Suppressor macrophage treated with lipopolysaccharide for 4 hours (primary cell): Measurements from ENCODE around the gene ELOVL2.

ENCODE experiments used
- DNase-seq: peaks from one replicate; pipeline ENCODE4 v3.0.0-alpha.2; 2020

Gene ELOVL2

DNA sequence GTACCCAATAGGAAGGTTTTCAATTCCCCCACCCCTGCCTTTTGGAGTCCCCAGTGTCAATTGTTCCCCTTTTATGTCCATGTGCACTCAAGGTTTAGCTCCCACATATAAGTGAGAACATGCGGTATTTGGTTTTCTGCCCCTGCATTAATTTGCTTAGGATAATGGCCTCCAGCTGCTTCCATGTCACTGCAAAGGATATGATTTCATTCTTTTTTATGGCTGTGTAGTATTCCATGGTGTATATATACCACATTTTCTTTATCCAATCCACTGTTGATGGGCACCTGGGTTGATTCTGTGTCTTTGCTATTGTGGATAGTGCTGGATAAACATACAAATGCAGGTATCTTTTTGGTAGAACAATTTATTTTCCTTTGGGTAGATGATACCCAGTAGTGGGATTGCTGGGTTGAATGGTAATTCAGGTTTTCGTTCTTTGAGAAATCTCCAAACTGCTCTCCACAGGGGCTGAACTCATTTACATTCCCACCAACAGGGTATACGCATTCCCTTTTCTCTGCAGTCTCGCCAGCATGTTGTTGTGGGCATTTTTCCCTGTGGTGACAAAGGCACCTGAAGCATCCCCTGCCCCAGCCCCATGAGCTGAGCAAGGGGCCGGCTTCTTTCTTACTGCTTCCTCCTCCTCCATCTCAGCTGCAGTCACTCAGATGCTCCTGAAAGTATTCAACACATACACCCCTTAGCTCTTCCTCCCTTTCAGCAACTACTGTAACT, 66.7 kb downstream of the ELOVL2 start:
- no peak for DNase-seq

DNA sequence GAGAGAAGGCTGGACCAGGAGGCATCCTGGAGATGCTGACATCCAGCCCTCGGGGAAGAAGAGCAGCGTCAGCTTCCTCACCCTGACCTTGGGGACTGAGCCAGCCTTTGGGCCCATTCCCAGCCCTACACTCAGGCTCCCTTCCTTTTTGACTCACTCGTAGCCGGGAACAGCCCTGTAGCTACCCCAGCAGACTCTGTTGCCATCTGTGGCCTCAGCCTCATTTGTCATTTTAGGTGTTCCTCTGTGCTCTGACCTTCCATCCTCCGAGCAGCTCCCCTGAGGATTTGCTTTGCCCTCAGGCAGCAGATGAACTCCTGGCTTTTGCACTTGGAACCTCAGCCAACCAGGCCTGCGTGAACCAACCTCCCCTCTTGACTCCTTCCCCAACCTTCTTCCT, 67.5 kb downstream of the ELOVL2 start:
- DNase-seq, result no peak

DNA sequence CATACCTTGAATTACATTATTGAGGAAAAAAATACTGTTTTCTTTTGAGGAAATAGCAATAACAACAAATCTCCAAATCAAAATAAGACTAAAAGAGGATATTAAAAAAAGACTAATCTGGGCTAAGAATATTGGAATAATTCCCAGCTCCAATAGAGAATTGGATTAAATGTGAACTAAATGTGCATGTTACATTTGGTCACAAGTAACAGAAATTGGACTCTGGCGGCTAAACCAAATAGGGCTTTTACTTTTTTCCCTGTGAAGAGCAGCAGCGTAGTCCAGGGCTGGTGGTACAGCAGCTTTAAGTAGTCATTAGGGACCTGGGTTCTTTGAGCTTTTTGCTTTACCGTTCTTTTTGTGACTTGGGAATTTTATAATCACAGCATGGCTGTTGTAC, 71.9 kb downstream of the ELOVL2 start:
- DNase-seq, result no peak

DNA sequence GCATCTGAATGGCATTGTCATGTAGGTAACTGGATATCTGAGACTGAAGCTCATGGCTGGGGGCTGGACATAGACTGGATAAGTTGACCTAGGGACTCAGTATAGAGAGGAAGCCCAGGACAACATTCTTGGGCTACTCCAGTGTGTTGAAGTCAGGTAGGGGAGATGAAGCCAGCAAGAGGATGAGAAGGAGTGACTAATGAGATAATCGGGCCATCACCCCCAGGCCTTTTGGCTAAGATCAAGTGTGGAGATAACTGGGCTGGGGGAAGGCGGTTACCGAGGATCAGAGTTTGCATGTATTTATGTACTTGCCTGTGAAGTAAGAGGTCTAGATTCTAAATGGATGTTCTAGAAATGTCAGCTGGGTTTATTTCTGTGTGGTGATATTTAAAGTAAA, 73.4 kb downstream of the ELOVL2 start:
- no peak for DNase-seq

DNA sequence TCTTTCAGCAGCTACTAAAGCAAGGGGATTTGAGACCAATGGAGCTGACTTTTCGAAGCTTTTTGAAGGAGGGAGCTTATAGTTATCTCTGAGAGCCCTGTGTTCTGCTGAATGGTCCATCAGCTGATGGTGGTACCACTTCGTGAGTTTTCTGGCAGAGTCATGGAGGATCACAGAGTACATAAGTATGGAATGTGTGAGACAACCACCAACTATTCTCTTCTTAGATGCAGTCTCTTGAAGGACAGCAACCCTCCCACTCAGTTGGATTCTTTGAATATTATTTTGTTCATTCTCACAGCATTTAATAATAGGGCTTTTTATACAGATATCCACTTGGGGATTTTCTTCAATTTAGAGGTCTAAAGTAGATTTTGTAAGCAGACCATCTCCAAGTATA, 75.3 kb downstream of the ELOVL2 start:
- DNase-seq, result no peak

DNA sequence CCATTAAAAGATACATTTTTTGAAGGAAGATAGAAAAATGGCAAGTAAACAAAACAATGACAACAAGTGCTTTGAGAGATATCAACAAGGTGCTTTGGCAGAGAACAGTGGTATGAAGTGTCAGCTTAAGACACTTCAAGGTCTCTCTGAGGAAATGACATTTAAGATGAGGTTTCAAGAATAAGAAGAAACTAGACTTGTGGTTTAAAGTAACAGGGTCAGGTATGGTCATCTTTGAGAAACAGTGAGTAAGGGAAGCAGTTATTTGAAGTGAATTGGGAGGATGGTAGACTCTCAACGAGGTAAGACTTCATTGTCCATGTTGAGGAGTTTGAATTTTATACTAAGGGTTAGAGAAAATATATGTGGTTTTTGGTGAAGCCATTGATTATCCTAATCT, 79.4 kb downstream of the ELOVL2 start:
- DNase-seq, result no peak

DNA sequence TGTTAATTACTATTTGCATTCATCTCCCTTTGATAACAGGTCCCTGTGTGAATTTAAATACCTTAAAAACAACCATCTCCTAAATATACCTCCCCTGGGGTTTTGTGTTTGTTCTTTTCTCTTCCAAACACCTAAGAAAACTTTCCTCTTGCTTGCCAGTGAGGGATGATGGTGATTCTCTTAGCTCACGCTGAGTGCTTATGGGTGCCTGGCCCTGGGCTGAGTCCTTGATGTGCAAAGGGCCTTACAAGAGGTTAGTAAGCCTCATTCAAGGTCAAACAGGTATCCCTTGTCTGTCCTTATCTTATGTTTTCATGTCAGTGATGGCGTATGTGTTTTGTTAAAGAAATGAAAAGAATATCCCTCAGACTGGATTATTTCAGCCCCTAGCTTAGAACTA, 81.0 kb downstream of the ELOVL2 start:
- no peak for DNase-seq

DNA sequence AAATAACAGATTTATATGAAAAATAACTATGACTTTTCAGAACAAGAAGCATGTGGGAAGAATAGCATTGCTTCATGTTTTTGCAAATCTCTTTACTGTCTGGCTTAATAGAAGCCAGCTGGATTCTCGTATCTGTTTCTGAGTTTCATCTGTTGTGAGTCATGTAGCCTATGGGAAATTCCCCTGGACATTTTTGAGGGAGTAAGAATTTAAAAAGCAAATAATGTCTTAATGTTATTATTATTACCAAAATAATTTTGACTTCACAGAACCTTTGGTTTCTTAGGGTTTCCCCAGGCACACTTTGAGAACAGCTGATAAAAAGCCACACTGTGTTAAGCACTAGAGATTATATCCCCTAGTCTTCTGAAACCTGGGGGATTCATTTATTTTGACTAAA, 81.4 kb downstream of the ELOVL2 start:
- DNase-seq, result peak; percentile 50

DNA sequence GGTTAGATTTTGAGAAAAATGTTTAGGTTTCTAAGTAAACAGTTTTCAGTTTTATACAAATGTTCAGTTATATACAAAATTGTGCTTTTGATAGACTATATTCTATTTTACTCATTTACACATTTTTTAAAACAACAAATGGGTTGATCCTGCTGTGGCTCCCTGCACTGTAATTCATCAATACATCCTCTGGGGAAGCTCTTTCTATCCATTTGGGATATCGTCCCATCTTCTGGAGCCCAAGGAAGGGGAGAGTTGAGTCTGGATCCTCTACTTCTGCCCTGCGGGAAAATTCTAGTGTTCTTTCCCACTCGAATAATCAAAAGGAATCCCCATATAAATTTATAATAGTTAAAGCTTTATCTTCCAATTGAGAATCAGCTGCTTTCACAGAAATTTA, 82.3 kb downstream of the ELOVL2 start:
- DNase-seq, result no peak

DNA sequence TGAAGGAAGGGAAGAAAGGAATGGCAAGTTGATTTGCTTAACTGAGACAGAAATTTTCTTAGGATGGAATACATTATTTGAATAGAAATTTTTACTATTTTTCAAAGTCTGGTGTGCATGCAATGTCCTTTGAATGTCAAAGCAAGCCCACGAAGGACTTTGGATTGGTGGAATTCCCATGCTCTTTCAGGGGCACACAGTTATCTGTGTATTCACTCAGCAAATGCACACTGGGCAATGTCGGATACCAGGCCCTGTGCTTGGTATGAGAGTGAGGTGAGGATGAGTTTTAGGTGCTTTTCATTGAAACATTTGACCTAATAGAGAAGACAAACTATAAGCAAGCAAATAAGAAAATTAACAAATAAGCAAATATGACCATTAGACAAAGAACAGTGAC, 83.9 kb downstream of the ELOVL2 start:
- DNase-seq, result no peak

DNA sequence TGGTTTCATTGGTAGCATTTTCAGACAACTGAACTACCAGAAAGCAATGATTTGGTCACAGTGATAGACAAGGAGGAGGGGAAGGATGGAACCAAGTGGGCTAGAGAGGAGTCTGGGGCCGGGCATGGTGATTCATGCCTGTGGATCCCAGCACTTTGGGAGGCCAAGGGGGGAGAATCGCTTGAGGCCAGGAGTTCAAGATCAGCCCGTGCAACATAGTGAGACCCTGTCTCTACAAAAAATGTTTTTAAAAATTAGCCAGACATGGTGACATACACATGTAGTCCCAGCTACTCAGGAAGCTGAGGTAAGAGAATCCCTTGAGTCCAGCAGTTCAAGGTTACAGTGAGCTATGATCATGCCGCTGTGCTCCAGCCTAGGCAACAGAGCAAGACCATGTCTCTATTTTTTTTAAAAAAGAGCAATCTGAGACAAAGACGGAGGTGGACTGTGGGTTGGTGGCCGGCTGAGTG, 86.7 kb downstream of the ELOVL2 start:
- no peak for DNase-seq

DNA sequence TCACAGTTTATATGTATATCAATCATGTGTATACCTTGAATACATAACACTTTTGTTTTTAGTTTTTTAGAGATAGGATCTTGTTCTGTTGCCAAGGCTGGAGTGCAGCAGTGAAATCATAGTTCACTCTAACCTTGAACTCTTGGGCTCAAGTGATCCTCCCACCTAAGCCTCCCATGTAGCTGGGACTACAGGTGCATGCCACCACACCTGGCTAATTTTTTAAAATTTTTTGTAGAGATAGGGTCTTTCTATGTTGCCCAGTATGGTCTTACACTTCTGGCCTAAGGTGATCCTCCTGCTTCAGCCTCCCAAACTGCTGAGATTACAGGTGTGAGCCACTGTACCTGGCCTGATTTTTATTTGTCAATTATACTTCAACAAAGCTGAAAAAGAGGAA, 87.3 kb downstream of the ELOVL2 start:
- DNase-seq, result no peak

DNA sequence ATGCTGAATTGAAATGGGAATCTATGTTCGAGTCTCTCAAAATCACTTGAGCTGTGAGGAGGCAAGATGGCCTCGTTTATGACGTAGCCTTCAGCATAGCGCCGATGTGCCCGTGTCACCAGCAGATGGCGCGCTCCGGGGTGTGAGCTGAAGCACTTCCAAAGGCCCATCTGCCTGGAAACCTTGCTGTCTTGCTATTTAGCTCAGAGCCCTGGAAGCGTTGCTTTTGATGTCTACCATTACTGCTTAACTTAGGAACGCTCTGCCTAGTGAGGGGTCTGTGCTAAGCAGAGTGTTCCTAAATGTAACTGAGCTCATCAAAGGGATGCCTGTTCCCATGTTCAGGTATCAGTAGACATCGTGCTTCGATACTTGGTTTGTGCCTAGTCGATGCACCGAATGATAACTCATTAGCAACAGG, 89.5 kb downstream of the ELOVL2 start:
- peak; percentile 82 for DNase-seq

DNA sequence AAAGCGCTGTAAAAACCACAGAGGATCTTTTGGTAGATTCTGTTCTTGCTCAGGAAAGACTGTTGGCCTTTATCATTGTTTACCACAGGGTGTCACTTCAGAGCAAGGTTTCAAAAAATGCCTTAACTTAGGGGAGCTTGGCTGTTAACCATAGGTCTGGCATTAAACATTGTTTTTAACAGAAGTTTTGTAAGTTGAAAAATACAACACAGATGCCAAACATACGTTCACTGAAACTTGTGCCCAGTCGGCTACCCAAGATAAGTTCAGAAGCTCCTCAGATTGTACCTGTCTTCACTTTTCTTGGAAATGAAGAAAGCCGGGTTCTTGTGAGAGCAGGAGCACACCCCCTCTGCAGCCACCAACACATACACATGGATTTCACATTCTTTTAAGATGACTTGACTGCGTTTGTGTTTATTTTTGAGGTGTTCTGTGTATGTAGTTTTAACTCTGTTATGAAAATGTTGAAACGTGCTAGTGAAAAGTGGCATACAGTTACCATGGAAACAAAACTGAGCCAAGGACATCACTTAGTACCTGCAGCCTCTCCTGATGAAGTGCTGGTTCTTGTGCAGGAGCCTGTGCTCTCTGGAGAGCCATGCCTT, 92.3 kb downstream of the ELOVL2 start:
- DNase-seq, result peak; percentile 21

DNA sequence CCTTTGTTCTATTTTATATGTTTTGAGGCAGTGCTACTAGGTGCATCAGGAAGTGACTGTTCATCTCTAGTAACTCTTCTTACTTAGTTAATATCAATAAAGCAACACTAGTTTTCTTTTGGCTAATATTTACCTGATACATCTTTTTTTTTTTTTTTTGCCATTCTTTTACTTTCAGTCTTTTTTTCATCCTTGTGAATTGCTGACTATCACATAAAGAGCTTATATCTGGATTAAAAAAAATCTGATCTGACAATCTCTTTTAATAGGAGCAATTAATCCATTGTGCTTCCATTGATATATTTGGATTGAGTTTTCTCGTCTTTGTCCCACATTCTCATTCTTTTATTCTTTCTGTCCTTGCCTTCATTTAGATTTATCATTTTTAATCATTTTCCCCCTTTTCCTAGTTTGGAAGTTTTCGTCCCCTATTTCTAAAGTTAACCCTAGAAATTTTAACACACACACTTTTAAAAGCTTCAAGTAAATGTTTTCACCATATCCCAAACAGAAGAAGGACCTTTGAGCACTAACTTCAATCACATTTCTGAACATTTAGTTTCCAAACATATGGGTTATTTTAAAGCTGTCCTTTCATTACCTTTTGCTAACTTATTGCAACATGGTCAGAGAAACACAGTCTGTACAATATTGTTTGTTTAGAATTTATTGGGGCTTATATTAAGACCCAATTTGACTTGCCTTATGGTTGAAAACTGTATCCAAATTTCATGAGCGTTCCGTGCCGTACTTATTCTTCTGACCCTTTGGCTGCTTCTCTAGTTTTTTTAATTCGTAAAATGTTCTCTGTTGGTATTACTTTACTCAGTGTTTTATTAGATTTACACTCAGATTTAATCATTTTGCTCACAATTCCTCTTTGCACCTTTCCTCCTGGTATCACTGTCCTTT, 94.3 kb downstream of the ELOVL2 start:
- no peak for DNase-seq

DNA sequence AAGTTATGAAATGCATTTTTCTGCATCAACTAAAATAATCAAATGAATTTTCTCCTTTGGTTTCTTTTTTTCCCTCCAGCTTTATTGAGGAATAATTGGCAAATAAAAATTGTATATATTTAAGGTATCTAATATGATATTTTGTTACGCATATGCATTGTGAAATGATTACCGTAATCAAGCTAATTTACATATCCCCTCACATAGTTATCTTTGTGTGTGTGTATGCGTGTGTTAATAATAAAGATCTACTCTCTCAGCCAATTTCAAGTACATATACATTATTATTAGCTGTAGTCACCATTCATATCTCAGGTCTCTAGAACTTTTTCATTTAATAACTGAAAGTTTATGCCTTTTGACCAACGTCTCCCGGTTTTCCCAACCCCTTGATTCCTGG, 96.1 kb downstream of the ELOVL2 start:
- DNase-seq, result no peak

DNA sequence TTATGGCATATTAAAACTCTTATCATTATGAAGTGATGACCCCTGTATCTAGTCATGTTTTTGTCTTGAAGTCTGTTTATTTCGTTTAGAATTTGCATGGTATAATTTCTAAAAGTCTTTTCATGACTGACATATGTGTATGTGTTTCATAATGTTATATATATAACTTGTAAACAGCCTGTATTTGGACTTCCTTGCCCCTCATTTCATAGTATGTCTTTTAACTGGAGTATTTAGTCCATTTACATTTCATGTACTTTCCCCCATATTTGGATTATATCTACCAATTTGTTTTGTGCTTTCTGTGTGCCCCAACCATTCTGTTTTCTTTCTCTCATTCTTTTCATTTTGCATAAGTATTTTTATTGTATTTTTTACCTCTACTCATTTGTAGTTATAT, 98.3 kb downstream of the ELOVL2 start:
- DNase-seq, result no peak

DNA sequence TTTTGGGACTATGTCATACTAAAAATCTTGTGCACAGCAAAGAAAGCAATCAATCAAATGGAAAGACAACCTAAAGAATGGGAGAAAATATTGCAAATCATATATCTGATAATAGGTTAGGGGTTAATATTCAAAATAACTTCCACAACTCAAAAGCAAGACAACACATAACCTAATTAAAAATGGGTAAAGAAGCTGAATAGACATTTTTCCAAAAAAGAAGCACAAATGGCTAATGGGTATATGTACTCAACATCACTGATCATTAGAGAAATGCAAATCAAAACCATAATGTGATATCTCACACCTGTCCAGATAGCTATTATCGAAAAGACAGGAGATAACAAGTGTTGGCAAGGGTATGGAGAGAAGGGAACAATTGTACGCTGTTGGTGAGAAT, 104.3 kb downstream of the ELOVL2 start:
- no peak for DNase-seq

DNA sequence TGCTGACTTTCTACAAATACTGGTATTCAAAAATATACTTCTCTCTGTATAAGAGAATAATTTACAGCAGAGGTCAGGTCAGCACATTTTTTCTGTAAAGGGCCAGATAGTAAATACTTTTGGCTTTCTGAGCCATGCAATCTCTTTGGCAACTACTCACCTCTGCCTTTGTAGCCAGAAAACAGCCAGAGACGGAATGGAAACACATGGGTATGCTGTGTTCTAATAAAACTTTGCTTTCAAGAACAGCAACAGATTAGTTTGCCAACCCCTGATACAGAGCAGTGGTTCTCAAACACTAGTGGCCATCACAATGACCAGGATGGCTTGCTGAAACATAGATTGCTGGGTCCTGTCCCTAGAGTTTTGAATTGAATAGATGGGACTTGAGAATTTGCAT, 111.0 kb downstream of the ELOVL2 start:
- DNase-seq, result no peak
